Lower leg skin (tissue), 3 donors: ENCODE data around the gene GRIN3A.

Source experiments
- CTCF ChIP-seq, 3 donors: fragments of 450-650 bp; IDR thresholded peaks; one replicate each; pipeline ENCODE4 v1.5.1; 2016; ENCODE audit warnings: antibody characterized with exemption in 3 of 3, mild to moderate bottlenecking in 3 of 3, moderate library complexity in 2 of 3
- POLR2A ChIP-seq, 2 donors: fragments of 450-650 bp; IDR thresholded peaks; one replicate each; pipeline ENCODE4 v1.6.1; 2016 to 2017; ENCODE audit warnings: antibody characterized with exemption in 2 of 2, mild to moderate bottlenecking in 1 of 2, moderate library complexity in 1 of 2

GRCh38 chr9:101677861-101678260 is 60.6 kb downstream of the GRIN3A start:
- TF ChIP-seq CTCF (IDR thresholded peaks at IDR 0.05) (no peak), POLR2A (IDR thresholded peaks at IDR 0.05) (no peak)
